HG02623 (cell line): ENCODE results near the gene HDGFL1.

Experiments used
- ATAC-seq: cut with Tn5 transposase; IDR thresholded peaks from one replicate; pipeline ENCODE4 v1.9.1; 2021; ENCODE audit warnings: moderate library complexity; ENCODE audit not compliant: unreplicated experiment

The HDGFL1 gene

DNA sequence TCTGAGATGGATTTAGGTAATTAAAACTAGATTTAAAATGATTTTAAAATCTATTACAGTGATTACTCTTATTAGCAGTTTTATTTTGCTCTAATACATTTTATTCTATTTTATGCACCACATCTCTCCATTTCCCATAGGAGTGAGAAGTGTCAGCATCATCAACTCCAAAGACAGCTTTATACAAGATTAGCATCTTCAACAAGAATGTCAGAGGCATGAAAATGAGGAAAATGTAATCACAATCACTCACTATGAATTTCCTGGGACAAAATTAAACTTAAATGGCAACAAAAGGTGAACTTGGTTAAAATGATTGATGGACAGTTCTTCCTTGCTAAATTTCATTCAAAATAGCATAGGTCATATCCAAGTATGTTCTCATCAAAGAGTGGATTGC lies 19.8 kb downstream of the HDGFL1 start:
- ATAC-seq, result no peak

- ATAC-seq, result no peak
These were observed 21.1 kb downstream of the HDGFL1 start for GRCh38 chr6:22590423-22590822.

GRCh38 chr6:22593895-22594294 lies 24.5 kb downstream of the HDGFL1 start:
- ATAC-seq, result no peak

DNA sequence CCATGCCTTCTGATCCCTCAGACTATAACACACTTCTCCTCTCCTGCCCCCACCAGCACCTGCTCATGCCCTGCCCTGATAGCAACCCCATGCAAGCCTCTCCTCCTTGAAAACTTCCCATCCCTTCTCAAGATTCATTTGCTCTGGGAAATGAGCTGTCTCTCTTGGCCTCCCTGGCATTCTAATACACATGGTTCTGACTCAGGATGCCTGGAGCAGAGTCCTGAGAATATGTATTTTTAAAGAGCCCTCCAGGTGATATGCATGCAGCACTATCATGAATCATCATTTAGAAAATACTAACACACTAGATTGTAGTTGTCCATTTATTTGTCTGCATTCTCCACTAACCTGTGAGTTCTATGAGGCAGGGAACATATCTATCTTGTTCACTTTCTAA lies 26.6 kb downstream of the HDGFL1 start:
- no peak for ATAC-seq

GRCh38 chr6:22598339-22598738 lies 29.0 kb downstream of the HDGFL1 start:
- no peak for ATAC-seq

DNA sequence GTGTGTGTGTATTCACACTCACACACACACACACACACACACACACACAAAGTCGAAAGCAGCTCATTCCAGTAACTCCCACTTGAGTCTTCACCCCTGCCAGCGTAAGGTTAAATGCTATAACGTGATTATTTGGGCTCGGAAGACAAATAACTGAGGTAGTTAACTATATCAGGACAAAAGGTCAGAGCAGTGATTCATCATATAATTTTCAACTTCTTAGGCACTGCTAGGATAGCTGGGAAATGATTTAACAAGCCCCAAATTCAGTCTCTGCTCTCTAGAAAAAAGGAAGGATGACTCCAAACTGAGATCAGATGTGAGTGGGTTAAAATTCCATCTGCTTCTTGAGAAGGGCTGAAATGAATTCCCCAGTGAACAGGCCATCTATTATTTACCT lies 30.7 kb downstream of the HDGFL1 start:
- ATAC-seq, result no peak

- ATAC-seq, result no peak
These were observed 32.6 kb downstream of the HDGFL1 start for GRCh38 chr6:22601984-22602383.

- ATAC-seq, result no peak
These were observed 36.4 kb downstream of the HDGFL1 start for GRCh38 chr6:22605736-22606135.

GRCh38 chr6:22610127-22610526 lies 40.8 kb downstream of the HDGFL1 start:
- ATAC-seq, result no peak

DNA sequence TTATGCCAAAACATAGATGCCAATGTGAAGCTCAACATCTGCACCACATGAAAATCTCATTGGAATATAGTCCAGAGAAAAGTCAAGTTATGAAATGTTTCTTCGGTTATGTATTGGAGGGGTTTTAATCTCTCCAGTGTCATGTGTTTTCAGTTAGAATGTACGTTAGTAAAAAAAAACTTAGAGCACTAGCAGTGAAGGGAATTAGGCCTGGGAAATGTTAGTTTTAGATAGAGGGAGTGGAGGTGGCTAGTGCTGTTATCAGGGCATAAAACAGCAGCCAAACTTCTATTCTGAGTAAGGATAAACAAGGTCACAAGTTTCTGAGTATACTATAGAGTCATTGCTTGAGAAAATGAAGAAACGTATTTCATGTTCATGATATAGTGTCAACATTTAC lies 42.9 kb downstream of the HDGFL1 start:
- ATAC-seq, result no peak

- no peak for ATAC-seq
These were observed 43.7 kb downstream of the HDGFL1 start for GRCh38 chr6:22613051-22613450.

- no peak for ATAC-seq
These were observed 44.3 kb downstream of the HDGFL1 start for GRCh38 chr6:22613695-22614094.

DNA sequence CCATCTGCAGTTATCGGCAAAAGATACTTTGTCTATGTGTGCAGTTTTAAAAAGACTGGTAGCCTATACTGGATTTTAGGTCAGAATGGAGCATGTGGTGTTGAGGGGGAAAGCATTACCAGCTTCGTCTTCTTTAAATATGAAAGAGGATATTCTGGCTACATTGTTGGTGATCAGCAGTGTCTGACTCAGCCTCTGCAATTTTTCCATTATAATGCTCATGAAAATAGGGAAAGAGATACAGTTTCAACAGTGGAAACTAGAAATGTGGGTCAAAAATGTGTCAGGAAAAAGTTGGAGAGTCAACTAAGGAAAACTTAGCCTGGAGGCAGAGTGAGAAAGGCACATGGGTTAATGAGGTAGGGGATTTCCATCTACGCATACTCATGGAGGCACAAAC lies 45.2 kb downstream of the HDGFL1 start:
- ATAC-seq, result no peak

GRCh38 chr6:22621028-22621427 lies 51.7 kb downstream of the HDGFL1 start:
- no peak for ATAC-seq
